ENCODE results near the gene BROX. TPM values are rescaled to one million over a fixed set of nuclear protein-coding genes. Genes with fewer than 3 reads are reported as not detected.
A peak's percentile ranks its signal among the peaks of the same experiment; 100 is the strongest.
"Not testable (repeated sequence)": the region's sequence is repeated elsewhere in the genome, so short reads cannot be mapped to it uniquely, and the experiment has no call there.

Gene BROX
- total RNA-seq, 1 donor from 2014 or later, result 74.7 TPM

DNA sequence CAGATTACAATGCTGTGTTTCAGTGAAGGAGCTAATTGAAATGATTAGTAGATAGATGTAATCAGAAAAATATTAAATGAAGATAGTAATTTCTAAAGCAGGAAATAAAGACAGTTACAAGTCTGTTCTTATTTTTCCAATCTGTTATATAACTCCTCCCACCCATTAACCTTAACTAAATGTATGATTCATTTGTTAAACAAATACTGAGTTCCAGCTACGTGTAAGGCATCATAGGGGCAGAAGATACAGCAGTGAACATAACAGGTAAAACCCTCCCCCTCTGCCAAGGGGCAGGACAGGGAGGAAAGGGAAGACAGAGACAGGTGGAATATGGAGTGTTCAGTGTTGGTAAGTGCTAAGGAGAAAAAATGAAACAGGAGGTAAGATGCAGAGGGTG lies 24.6 kb downstream of the BROX start, which contains the start of gene FAM177B:
FAM177B (plus strand) TSS at position 231 of the 400 bp plus-strand sequence. CDS start 9,344 bp downstream, outside the sequence.
- Histone ChIP-seq H3K27ac (peak within 1 kb of the TSS; percentile 7), H3K36me3 (peaks cover 20% of the 10 kb centered on the region), H3F3A (ENCODE audit: low read depth) (peaks cover 24% of the 10 kb centered on the region), H3K4me2 (peak within 1 kb of the TSS; percentile 48), H3K9ac (no peak within 1 kb of the TSS), H3K4me1 (peaks cover 26% of the 10 kb centered on the region), H3K4me3 (no peak within 1 kb of the TSS), H4K20me1 (ENCODE audit: low read depth) (peaks cover 5% of the 10 kb centered on the region), H3K79me2 (ENCODE audit: low read depth) (no peaks in the 10 kb centered on the region), H2AFZ (replicated peaks) (no peak within 1 kb of the TSS), H3K9me3 (ENCODE audit: low read depth) (no peaks in the 10 kb centered on the region), H3K27me3 (no peaks in the 10 kb centered on the region)
- TF ChIP-seq EZH2 (IDR thresholded peaks at IDR 0.05), result no peak
- no peak for TF ChIP-seq CTCF (IDR thresholded peaks at IDR 0.05)
- no peak for TF ChIP-seq EZH2phosphoT487 (IDR thresholded peaks at IDR 0.05)
- DNase-seq (ENCODE audit: low spot score), result no peak
- Mint-ChIP-seq H3K36me3 (peaks cover 8% of the 10 kb centered on the region), H3K4me3 (no peak within 1 kb of the TSS), H3K4me1 (peaks cover 9% of the 10 kb centered on the region), H3K27me3 (ENCODE audit: insufficient read depth, low read depth) (no peaks in the 10 kb centered on the region), H3K27ac (no peak within 1 kb of the TSS), H3K9me3 (no peaks in the 10 kb centered on the region)

DNA sequence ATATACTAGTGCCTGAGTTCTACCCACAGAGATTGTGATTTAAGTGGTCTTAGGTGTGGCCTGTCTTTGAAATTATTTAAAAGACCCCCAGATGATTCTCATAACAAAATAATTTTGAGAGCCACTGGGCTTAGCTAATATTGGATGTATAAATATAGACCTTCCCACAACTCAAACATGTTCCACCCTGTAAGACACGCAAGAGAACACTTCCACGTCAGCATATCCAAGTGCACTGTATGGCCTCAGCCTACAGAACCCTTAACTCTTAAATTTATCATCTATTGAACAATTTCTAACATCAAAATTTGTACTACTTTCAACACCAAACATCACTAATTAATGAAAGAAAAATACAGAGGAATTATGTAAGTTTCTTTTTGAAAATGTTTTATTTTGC lies 27.1 kb downstream of the BROX start:
- H3K4me3 Mint-ChIP-seq, result no peak overlapping the region
- H3K4me1 Mint-ChIP-seq, result peaks cover 9% of the 10 kb centered on the region
- H3K9me3 Mint-ChIP-seq, result no peaks in the 10 kb centered on the region
- Histone ChIP-seq H3F3A (ENCODE audit: low read depth) (peaks cover 24% of the 10 kb centered on the region), H3K27me3 (no peaks in the 10 kb centered on the region), H3K4me2 (no peak overlapping the region), H3K4me1 (peaks cover 26% of the 10 kb centered on the region), H4K20me1 (ENCODE audit: low read depth) (peaks cover 5% of the 10 kb centered on the region), H3K27ac (no peak overlapping the region), H3K4me3 (no peak overlapping the region), H3K79me2 (ENCODE audit: low read depth) (no peaks in the 10 kb centered on the region), H2AFZ (replicated peaks) (no peak overlapping the region), H3K36me3 (peaks cover 3% of the 10 kb centered on the region), H3K9ac (no peak overlapping the region), H3K9me3 (ENCODE audit: low read depth) (no peaks in the 10 kb centered on the region)
- TF ChIP-seq EZH2phosphoT487 (IDR thresholded peaks at IDR 0.05), result no peak
- TF ChIP-seq CTCF (IDR thresholded peaks at IDR 0.05), result no peak
- no peak for TF ChIP-seq EZH2 (IDR thresholded peaks at IDR 0.05)
- H3K36me3 Mint-ChIP-seq, result peaks cover 2% of the 10 kb centered on the region
- no peak for DNase-seq (ENCODE audit: low spot score)
- H3K27me3 Mint-ChIP-seq (ENCODE audit: insufficient read depth, low read depth), result no peaks in the 10 kb centered on the region
- no peak overlapping the region for H3K27ac Mint-ChIP-seq

DNA sequence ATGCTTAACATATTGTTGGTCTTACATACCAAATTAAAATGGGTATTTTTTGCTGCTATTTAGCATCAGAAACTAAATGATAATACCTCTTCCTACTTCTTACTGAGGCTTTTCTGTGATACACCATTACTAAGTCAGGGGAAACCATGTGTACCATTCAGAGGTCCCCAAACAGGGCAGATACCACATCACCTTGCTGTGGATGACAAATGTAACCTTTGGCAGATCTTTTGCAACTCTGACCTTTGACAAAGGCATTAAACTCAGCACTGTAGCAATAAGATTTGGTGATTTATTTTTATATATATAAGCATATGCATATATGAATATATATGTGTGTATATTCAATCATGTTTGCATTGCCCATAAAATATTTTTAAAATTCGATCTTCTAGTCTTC lies 27.6 kb downstream of the BROX start:
- TF ChIP-seq EZH2 (IDR thresholded peaks at IDR 0.05), result no peak
- H3K27me3 ChIP-seq, result no peaks in the 10 kb centered on the region
- H3K36me3 Mint-ChIP-seq, result no peaks in the 10 kb centered on the region

GRCh38 chr1:222741630-222742457 lies 29.5 kb downstream of the BROX start:
- not testable (repeated sequence) for H3F3A ChIP-seq (ENCODE audit: low read depth); H3K4me1 Mint-ChIP-seq; H3K27ac ChIP-seq; H3K9ac ChIP-seq; H3K4me3 ChIP-seq; H3K4me1 ChIP-seq; H3K36me3 Mint-ChIP-seq; DNase-seq (ENCODE audit: low spot score); H3K27ac Mint-ChIP-seq; H3K4me2 ChIP-seq; H3K27me3 ChIP-seq; H3K36me3 ChIP-seq; H2AFZ ChIP-seq (replicated peaks); H3K4me3 Mint-ChIP-seq; H4K20me1 ChIP-seq (ENCODE audit: low read depth); H3K79me2 ChIP-seq (ENCODE audit: low read depth); H3K9me3 Mint-ChIP-seq; H3K9me3 ChIP-seq (ENCODE audit: low read depth); H3K27me3 Mint-ChIP-seq (ENCODE audit: insufficient read depth, low read depth)

More for the DNA sequence above, 27.6 kb downstream of the BROX start:
- no peaks in the 10 kb centered on the region for H3K9me3 ChIP-seq (ENCODE audit: low read depth)
- no peak for DNase-seq (ENCODE audit: low spot score)
- no peak overlapping the region for H3K9ac ChIP-seq
- H3K4me2 ChIP-seq, result no peak overlapping the region
- H3K4me1 ChIP-seq, result peaks cover 26% of the 10 kb centered on the region
- peaks cover 5% of the 10 kb centered on the region for H4K20me1 ChIP-seq (ENCODE audit: low read depth)
- H3K27ac ChIP-seq, result no peak overlapping the region
- Mint-ChIP-seq H3K4me1 (peaks cover 9% of the 10 kb centered on the region), H3K27ac (no peak overlapping the region), H3K9me3 (no peaks in the 10 kb centered on the region), H3K27me3 (ENCODE audit: insufficient read depth, low read depth) (no peaks in the 10 kb centered on the region), H3K4me3 (no peak overlapping the region)
- H3K4me3 ChIP-seq, result no peak overlapping the region
- H3K36me3 ChIP-seq, result no peaks in the 10 kb centered on the region
- H3K79me2 ChIP-seq (ENCODE audit: low read depth), result no peaks in the 10 kb centered on the region
- peaks cover 24% of the 10 kb centered on the region for H3F3A ChIP-seq (ENCODE audit: low read depth)
- no peak overlapping the region for H2AFZ ChIP-seq (replicated peaks)
